ENCODE data around the gene APLP2.
A peak's percentile ranks its signal among the peaks of the same experiment; 100 is the strongest.
"Not testable (repeated sequence)": the region's sequence is repeated elsewhere in the genome, so short reads cannot be mapped to it uniquely, and the experiment has no call there.

Gene APLP2

GRCh38 chr11:130156108-130157022 is 86.7 kb downstream of the APLP2 start:
- no peak for DNase-seq
- in situ Hi-C loops (cut with HindIII; ENCODE audit: low pct_ligation_motif_present, low pct_unique_long_range_greater_than_20kb, low sequenced_read_pairs), result no loop called here

DNA sequence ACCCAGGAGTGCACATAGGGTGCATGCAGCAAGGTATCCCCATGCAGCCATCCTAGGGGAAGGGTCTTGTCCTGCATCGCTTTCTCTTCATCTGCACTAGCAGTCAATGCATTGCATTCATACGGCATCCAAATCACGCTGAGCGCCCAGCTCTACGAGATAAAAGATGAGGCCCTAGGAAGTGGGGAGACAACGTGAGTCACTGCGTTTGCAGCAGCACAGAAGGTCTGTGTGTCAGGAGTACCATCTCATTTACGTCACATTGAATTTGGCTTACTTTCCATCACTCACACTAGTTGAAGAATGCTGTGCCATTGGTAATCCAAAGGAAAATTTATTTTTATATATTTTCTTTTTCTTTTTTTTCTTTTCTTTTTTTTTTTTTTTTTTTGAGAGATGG is 87.4 kb downstream of the APLP2 start:
- in situ Hi-C loops (cut with HindIII; ENCODE audit: low pct_ligation_motif_present, low pct_unique_long_range_greater_than_20kb, low sequenced_read_pairs), result no loop called here
- DNase-seq, result no peak

DNA sequence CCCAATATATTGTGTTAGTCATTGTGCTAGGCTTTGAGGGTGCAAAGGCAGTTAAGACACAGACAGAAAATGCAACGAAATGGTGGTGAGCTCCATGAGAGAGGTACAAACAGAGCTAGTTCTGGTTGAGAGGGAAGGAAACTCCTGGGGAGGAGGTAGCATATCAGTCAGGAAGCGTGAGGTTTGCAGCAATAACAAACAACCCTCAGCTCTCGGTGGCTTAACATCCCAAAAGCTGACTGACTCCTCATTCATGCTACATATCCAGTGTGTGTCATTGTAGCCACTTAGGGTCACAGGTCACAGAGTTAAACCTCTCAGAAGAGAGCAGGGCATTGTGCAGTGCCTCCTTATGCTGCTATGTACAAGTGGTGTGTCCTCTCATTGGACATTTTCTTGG is 88.1 kb downstream of the APLP2 start:
- in situ Hi-C loops (cut with HindIII; ENCODE audit: low pct_ligation_motif_present, low pct_unique_long_range_greater_than_20kb, low sequenced_read_pairs), result no loop called here

DNA sequence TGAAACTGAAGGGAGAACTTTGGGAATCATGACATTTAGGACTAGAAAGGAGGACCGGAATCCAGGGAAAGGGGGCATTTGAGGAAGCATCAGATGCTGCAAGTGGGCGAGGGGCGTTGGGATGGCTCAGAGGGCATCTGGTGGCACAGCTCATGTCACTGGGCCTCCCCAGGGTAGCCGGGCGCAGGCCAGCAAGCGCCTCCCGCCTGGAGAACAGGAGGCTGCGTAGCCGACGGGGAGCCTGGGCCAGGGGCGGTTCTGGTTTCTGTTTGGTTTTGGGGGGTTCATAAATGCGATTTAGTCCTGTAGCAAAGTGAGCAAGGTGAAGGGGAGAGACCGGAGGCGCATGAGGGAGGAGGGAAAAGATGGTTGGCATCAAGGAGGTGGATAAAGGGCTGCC is 89.4 kb downstream of the APLP2 start:
- in situ Hi-C loops (cut with HindIII; ENCODE audit: low pct_ligation_motif_present, low pct_unique_long_range_greater_than_20kb, low sequenced_read_pairs), result no loop called here
- no peak for DNase-seq

More for the DNA sequence above, 88.1 kb downstream of the APLP2 start:
- no peak for DNase-seq

DNA sequence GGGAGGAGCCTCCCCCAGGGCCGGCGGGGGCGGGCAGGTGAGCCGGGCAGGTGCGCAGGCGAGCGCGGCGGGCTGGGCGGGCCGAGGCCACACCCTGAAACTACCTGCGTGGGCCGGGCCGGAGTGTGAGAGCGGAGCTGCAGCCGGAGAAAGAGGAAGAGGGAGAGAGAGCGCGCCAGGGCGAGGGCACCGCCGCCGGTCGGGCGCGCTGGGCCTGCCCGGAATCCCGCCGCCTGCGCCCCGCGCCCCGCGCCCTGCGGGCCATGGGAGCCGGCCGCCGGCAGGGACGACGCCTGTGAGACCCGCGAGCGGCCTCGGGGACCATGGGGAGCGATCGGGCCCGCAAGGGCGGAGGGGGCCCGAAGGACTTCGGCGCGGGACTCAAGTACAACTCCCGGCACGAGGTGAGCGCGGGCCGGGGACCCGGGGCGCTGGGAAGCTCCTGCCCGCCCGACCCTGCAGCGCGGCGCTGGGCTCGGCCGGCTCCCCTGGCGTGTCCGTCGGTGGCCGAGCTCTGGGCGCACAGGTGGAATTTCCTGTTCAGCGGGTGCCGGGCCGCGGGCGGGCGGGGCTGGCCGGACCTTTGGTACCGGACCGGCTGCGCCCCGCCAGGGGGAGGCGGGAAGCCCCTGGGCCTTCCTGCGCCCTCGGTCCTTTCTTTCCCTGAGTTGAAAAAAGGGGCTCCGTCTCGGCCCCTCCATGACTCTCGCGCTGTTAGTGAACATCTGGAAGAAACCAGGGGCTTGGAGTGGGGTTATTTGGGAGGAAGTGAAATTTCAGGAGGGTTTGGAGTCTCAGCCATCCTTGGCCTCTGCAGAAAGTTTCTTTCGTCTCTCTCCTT is 90.2 kb downstream of the APLP2 start, which contains the start of gene ST14:
ST14 (plus strand) TSS at position 126 of the 841 bp plus-strand sequence; CDS start at position 324, 198 bp downstream.
- in situ Hi-C loops (cut with HindIII; ENCODE audit: low pct_ligation_motif_present, low pct_unique_long_range_greater_than_20kb, low sequenced_read_pairs), result no loop called here
- no peak for DNase-seq

- no peak for DNase-seq
- in situ Hi-C loops (cut with HindIII; ENCODE audit: low pct_ligation_motif_present, low pct_unique_long_range_greater_than_20kb, low sequenced_read_pairs), result no loop called here
Observed at GRCh38 chr11:130160498-130161155, 90.9 kb downstream of the APLP2 start.

GRCh38 chr11:130161441-130162145 is 91.9 kb downstream of the APLP2 start:
- in situ Hi-C loops (cut with HindIII; ENCODE audit: low pct_ligation_motif_present, low pct_unique_long_range_greater_than_20kb, low sequenced_read_pairs), result no loop called here
- no peak for DNase-seq

DNA sequence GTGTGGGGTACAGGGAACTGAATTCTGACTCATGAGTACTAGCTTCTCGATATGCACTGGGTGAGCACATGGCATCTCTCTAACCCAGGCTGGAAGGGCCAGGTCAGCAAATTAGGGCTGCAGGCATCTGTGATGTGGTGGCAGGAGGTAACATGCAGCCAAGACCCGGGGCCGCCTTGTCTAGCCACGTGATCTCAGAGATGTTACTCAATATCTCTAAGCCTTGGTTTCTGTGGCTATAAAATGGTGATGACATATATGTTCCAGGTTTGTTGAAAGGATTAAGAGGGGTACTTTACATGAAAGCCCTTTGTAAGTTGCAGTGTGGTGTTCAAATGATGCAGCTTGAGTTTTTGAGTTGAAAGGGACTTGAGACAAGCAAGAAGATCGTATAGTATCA is 93.0 kb downstream of the APLP2 start:
- in situ Hi-C loops (cut with HindIII; ENCODE audit: low pct_ligation_motif_present, low pct_unique_long_range_greater_than_20kb, low sequenced_read_pairs), result no loop called here
- DNase-seq, result no peak

GRCh38 chr11:130163346-130164220 is 93.9 kb downstream of the APLP2 start:
- no peak for DNase-seq

DNA sequence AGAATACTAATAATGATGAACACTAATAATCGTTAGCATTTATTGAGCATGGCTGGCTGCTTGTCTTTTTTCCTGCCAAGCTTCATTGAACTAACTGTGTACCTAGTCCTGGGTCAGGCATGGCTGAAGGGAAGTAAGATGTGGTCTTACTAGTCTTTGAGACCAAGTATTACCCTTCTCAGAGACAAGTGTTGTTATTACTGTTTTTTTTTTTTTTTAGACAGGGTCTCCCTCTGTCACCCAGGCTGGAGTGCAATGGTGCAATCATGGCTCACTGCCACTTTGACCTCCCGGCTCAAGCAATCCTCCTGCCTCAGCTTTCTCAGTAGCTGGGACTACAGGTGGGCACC is 94.5 kb downstream of the APLP2 start:
- no peak for DNase-seq
- in situ Hi-C loops (cut with HindIII; ENCODE audit: low pct_ligation_motif_present, low pct_unique_long_range_greater_than_20kb, low sequenced_read_pairs), result no loop called here

More at GRCh38 chr11:130163346-130164220, 93.9 kb downstream of the APLP2 start:
- in situ Hi-C loops (cut with HindIII; ENCODE audit: low pct_ligation_motif_present, low pct_unique_long_range_greater_than_20kb, low sequenced_read_pairs), result no loop called here

GRCh38 chr11:130165601-130166456 is 96.1 kb downstream of the APLP2 start:
- DNase-seq, result no peak
- in situ Hi-C loops (cut with HindIII; ENCODE audit: low pct_ligation_motif_present, low pct_unique_long_range_greater_than_20kb, low sequenced_read_pairs), result no loop called here

DNA sequence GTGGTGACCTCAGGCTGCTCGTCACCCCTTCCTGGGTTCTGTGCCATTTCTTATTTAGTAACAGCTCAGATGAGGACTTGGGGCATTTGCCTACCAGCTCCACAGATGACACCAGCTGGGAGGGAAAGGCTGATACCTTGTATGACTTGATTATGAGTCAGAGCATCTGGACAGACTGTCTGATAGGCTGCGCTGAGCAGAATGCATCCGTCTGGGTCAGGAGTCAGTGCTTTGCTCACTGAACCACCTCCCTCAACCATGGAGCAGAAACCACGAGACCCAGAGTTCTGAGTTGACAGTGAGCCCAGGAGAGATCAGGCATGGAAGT is 96.7 kb downstream of the APLP2 start:
- in situ Hi-C loops (cut with HindIII; ENCODE audit: low pct_ligation_motif_present, low pct_unique_long_range_greater_than_20kb, low sequenced_read_pairs), result no loop called here
- DNase-seq, result peak; percentile 96

DNA sequence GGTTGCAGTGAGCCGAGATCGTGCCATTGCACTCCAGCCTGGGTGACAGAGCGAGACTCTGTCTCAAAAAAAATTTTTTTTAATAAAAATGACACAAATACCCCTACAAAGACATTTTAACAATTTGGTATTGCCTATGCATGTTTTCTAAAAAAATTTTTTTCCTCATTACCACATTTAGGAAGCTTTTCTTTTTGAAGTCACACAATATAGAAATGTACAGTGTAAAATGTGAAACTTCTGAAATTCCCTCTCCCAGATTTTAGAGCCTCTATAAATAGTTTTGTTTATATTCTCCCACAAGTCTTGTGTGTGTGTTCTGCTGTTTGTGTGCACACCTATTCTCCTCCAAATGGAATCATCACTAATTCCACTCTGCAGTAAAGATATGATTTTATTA is 97.5 kb downstream of the APLP2 start:
- in situ Hi-C loops (cut with HindIII; ENCODE audit: low pct_ligation_motif_present, low pct_unique_long_range_greater_than_20kb, low sequenced_read_pairs), result no loop called here
- no peak for DNase-seq

GRCh38 chr11:130168105-130168504 is 98.4 kb downstream of the APLP2 start:
- in situ Hi-C loops (cut with HindIII; ENCODE audit: low pct_ligation_motif_present, low pct_unique_long_range_greater_than_20kb, low sequenced_read_pairs), result no loop called here
- DNase-seq, result no peak

DNA sequence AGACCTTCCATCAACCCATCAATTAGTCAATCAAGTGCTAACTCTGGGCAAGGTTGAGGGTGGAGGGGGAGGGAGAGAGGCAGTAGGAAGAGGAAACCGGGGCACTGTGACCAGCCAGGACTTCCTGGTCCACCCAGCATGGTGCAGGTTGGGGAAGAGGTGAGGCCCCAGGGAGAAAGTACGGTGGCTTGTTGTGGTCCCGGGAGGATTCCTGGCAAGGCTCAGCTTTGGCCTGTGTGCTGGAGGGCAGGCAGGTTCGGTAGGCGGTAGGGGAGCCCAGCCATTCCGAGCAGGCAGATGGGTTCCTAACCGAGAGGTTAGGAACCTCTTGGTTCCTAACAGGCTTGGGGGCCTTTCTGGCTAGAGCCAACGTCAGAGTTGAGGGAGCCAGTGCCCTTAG is 100.7 kb downstream of the APLP2 start:
- in situ Hi-C loops (cut with HindIII; ENCODE audit: low pct_ligation_motif_present, low pct_unique_long_range_greater_than_20kb, low sequenced_read_pairs), result no loop called here
- no peak for DNase-seq

GRCh38 chr11:130171534-130171933 is 101.8 kb downstream of the APLP2 start:
- in situ Hi-C loops (cut with HindIII; ENCODE audit: low pct_ligation_motif_present, low pct_unique_long_range_greater_than_20kb, low sequenced_read_pairs), result no loop called here
- DNase-seq, result no peak

- DNase-seq; in situ Hi-C loops (cut with HindIII; ENCODE audit: low pct_ligation_motif_present, low pct_unique_long_range_greater_than_20kb, low sequenced_read_pairs): not testable (repeated sequence)
Observed at GRCh38 chr11:130172001-130172400, 102.3 kb downstream of the APLP2 start.

Measured in ACHN (cell line).